Measurements from ENCODE around the gene DMD.
A peak's percentile ranks its signal among the peaks of the same experiment; 100 is the strongest.

Gene DMD

DNA sequence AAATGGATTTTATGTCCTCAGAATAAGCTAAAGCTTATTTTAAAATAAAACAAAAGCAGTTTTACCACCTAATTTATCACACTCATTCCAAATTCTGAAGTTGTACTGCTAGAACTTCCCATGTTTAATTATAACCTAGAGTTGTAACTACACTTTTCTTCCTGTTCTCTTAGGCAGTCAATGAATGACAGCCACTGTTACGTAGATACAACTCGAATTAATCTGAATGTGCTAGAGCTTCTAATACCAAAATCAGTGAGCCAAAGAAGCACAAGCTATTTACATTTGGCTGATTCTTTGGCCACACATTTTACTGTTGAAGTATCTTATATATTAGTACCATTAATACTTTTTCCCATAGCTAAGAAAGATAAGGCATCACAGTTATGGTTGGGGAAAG is 2040.6 kb downstream of the DMD start:
- H3K9me3 ChIP-seq, result no peaks in the 10 kb centered on the region
- TF ChIP-seq, protein P1, sequence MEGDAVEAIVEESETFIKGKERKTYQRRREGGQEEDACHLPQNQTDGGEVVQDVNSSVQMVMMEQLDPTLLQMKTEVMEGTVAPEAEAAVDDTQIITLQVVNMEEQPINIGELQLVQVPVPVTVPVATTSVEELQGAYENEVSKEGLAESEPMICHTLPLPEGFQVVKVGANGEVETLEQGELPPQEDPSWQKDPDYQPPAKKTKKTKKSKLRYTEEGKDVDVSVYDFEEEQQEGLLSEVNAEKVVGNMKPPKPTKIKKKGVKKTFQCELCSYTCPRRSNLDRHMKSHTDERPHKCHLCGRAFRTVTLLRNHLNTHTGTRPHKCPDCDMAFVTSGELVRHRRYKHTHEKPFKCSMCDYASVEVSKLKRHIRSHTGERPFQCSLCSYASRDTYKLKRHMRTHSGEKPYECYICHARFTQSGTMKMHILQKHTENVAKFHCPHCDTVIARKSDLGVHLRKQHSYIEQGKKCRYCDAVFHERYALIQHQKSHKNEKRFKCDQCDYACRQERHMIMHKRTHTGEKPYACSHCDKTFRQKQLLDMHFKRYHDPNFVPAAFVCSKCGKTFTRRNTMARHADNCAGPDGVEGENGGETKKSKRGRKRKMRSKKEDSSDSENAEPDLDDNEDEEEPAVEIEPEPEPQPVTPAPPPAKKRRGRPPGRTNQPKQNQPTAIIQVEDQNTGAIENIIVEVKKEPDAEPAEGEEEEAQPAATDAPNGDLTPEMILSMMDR (IDR thresholded peaks at IDR 0.05; ENCODE audit: low read depth, low read length), result no peak
- no peak for DNase-seq

DNA sequence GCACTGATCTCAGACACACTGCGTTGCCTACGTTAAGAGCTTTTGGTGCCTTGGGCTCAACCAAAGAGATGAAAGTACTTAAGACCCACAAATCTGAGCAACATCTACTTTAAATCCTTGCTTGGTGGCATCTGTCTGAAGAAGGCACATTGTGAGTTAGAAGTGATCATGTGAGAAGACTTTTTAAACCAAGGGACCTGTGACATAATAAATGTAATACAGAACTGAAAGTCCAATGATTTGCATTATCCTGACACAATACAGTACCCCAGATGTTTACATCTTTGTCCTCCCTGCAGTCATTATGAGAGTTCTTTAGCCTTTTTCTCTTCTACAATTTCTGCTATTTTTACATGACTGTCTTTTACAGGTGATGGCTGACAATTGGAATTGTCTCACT is 2042.8 kb downstream of the DMD start:
- no peak overlapping the region for H3K4me3 ChIP-seq (ENCODE audit: low read depth, low read length)
- TF ChIP-seq, protein P1 (IDR thresholded peaks at IDR 0.05; ENCODE audit: low read depth, low read length), result no peak
- H3K9me3 ChIP-seq, result no peaks in the 10 kb centered on the region
- no peaks in the 10 kb centered on the region for H3K4me1 ChIP-seq
- no peaks in the 10 kb centered on the region for H3K27me3 ChIP-seq
- DNase-seq, result no peak
- no peaks in the 10 kb centered on the region for H3K36me3 ChIP-seq

More for the DNA sequence above, 2040.6 kb downstream of the DMD start:
- Histone ChIP-seq H3K27me3 (no peaks in the 10 kb centered on the region), H3K36me3 (no peaks in the 10 kb centered on the region), H3K4me3 (ENCODE audit: low read depth, low read length) (no peak overlapping the region), H3K4me1 (no peaks in the 10 kb centered on the region)

DNA sequence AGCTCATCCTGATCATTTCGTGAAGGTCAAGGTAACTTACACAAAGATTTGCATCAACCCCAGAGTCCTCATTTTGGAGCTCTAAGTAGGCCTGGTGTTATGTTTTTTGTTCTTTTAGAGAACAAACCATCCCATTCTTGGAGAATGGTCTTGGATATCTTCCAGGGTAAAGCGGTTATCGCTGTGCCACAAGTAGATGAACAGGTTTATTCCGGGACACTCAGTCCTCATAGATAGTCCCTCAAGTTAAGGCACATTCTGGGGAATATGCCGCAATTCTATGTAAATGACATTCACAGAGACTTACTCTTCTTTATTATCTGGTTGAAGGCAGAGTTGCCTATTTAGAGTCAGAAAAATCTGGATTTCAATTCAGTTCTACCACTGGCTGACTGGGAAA is 2044.5 kb downstream of the DMD start:
- Histone ChIP-seq H3K9me3 (no peaks in the 10 kb centered on the region), H3K4me1 (no peaks in the 10 kb centered on the region), H3K36me3 (no peaks in the 10 kb centered on the region), H3K4me3 (ENCODE audit: low read depth, low read length) (no peak overlapping the region), H3K27me3 (no peaks in the 10 kb centered on the region)
- DNase-seq, result no peak
- TF ChIP-seq, protein P1 (IDR thresholded peaks at IDR 0.05; ENCODE audit: low read depth, low read length), result no peak

DNA sequence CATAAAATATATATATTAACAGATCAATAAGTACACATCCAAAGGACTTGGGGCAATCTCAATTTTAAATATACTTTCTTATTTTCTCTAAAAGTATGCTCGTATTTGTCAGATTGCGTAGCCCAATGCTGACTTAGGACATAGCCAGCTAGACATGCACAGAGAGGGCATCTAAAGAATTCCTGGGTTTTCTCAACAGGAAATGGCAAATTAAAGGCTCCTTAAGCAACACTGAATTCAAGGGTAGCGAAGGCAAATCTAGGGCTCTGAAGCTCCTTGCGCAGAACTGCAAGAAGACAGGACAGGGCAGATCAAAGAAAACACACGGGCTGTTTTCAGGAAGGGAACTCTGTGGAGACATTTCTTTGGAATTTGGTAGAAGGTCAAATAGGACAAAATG is 2044.9 kb downstream of the DMD start:
- H3K27me3 ChIP-seq, result no peaks in the 10 kb centered on the region
- TF ChIP-seq, protein P1 (IDR thresholded peaks at IDR 0.05; ENCODE audit: low read depth, low read length), result no peak
- H3K4me3 ChIP-seq (ENCODE audit: low read depth, low read length), result no peak overlapping the region
- no peak for DNase-seq
- H3K9me3 ChIP-seq, result no peaks in the 10 kb centered on the region
- no peaks in the 10 kb centered on the region for H3K36me3 ChIP-seq
- H3K4me1 ChIP-seq, result no peaks in the 10 kb centered on the region

DNA sequence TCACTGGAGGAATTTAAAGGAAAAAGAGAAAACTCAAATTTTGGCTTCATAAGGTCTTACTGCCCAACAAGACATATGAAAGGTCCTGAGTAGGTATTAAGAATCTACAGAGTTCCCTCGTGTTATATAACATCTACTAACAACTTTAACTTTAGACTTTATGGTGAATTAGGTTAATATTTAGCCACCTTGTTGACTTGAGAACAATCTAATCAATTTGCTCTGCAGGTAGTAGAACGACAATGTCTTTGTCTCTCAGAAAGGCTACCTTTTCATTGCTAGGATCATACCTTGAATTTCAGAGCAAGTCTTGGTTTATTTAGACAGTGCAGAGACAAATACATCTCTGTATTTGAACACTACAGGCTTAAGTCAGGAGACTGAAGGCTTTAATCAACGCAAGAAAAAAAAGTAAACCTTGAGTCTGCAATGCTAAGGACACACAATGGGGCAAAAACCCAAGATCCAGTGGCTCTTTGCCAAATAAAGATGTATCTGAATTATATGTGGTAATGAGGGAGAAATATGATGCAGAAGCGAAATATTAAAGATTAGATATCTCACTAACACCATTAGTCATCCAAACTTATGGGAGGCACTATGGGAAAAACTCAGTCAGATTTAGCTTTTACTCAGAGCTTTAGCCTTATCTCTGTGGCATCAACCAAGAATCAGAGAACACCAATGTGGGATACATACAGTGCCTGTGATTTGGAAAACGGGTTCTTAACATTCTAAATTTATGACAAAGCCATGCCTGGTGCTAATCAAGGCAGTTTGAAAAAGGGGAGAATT is 2045.9 kb downstream of the DMD start:
- Histone ChIP-seq H3K4me3 (ENCODE audit: low read depth, low read length) (no peak overlapping the region), H3K9me3 (no peaks in the 10 kb centered on the region), H3K4me1 (no peaks in the 10 kb centered on the region), H3K36me3 (no peaks in the 10 kb centered on the region), H3K27me3 (no peaks in the 10 kb centered on the region)
- no peak for DNase-seq
- TF ChIP-seq, protein P1 (IDR thresholded peaks at IDR 0.05; ENCODE audit: low read depth, low read length), result no peak

DNA sequence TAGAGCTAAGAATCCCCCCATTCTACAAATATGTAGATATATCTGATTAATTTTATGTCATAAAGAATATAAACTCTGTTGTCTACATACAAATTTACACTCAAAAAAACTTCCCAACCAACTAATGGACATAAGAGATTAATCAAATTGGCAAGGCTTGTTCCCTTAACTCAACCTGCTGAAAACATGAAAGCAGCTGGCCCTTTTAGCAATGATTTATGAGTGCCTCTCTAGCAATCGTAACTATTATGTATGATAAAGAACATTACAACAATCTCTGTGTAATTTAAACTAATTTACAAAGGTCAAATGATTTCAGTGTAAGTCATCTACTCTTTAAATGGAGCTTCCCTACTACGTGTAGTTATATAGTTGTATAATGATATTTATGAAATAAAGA is 2056.4 kb downstream of the DMD start:
- no peak overlapping the region for H3K4me3 ChIP-seq (ENCODE audit: low read depth, low read length)
- no peaks in the 10 kb centered on the region for H3K27me3 ChIP-seq
- peak; percentile 21 for DNase-seq
- H3K9me3 ChIP-seq, result no peaks in the 10 kb centered on the region
- no peaks in the 10 kb centered on the region for H3K36me3 ChIP-seq
- no peaks in the 10 kb centered on the region for H3K4me1 ChIP-seq
- TF ChIP-seq, protein P1 (IDR thresholded peaks at IDR 0.05; ENCODE audit: low read depth, low read length), result no peak

All from BE2C (cell line).